HG02885 (cell line): ENCODE results near the gene TPCN2.
"Not testable (repeated sequence)": the region's sequence is repeated elsewhere in the genome, so short reads cannot be mapped to it uniquely, and the experiment has no call there.

Experiments
- ATAC-seq: cut with Tn5 transposase; IDR thresholded peaks from one replicate; pipeline ENCODE4 v1.9.1; 2021; ENCODE audit warnings: mild to moderate bottlenecking; ENCODE audit not compliant: unreplicated experiment, poor library complexity

TPCN2 gene

GRCh38 chr11:69121621-69122325, 73.0 kb downstream of the TPCN2 start:
- no peak for ATAC-seq

DNA sequence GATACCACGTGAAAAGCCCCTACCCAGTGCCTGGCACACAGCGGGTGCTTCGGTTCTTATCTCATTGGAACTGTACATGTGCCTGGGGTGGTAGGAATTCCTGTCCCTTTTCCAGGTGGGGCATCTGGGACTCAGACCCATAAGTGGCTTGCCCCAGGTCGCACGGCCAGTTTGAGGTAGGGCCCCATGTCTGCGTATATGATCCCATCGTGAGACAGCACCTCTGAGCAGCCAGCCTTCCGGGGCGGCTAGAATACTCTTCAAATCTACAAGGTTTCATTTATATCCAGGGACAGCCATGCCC, 73.5 kb downstream of the TPCN2 start:
- no peak for ATAC-seq

GRCh38 chr11:69122630-69123431, 74.1 kb downstream of the TPCN2 start:
- ATAC-seq: no peak

GRCh38 chr11:69123593-69124545, 75.1 kb downstream of the TPCN2 start:
- ATAC-seq: no peak

GRCh38 chr11:69125861-69126260, 77.1 kb downstream of the TPCN2 start:
- ATAC-seq: no peak

DNA sequence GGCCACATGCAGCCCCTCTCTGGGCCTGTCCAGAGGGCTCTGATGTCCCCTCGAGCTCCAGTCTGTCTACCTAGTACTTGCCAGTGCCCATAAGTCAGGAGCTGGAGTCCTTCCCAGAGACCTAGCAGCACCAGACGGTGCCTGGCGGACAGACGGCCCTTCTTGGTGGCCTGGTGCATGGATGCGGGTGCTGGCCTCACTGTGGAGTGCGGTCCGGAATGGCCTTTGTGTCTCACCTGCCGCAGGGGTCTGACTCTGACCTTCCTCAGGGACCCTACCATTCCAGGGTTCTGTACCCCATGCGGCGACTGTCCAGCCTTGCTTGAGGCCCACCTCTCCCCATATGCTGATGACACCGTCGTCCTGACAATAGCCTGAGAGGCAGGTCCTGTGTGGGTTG, 77.6 kb downstream of the TPCN2 start:
- no peak for ATAC-seq

DNA sequence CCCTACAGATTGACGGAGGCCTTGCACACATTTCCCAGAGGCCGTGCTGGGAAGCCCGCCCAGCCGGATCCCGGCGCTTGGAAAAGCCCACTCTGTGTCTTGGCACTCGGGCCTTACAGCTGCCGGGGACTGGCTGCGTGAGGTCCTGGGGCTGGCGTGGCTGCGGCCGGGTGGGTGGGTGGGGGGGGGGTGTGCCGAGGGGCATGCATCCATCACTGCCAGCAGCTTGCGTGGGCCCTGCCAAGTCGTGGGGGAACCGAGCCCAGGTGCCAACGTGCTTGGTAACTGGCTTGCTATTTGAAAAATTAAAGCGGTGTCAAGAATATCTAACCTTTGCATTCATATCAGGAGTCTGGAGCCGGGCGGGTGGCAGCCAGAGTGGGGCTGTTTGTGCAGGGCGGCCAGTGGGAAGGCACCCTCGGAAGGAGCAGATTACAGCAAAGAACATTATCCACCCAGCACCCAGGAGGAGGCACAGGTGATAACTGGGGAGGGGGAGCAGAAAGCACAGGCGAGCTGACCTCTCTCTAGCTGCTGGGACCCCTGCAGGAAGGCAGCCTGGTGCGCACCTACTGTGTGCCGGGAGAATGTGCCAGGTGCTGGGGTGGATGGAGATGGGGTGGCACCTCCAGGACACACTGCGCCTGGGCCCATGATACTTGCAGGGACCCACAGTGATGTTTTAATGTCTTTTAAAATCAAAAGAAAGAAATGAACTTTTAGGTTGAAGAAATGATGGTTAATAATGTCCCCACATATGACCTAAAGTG, 78.5 kb downstream of the TPCN2 start:
- no peak for ATAC-seq

DNA sequence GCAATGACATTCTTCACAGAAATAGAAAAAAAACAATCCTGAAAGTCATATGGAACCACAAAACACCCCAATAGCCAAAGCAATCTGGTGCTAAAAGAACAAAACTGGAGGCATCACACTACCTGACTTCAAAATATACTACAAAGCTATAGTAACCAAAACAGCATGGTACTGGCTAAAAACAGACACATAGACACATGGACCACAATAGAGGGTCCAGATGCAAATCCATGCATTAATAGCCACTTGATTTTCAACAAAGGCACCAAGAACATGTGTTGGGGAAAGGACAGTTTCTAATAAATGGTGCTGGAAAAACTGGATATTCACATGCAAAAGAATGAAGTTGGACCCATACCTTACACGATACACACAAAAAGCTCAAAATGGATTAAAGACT, 79.2 kb downstream of the TPCN2 start:
- no peak for ATAC-seq

DNA sequence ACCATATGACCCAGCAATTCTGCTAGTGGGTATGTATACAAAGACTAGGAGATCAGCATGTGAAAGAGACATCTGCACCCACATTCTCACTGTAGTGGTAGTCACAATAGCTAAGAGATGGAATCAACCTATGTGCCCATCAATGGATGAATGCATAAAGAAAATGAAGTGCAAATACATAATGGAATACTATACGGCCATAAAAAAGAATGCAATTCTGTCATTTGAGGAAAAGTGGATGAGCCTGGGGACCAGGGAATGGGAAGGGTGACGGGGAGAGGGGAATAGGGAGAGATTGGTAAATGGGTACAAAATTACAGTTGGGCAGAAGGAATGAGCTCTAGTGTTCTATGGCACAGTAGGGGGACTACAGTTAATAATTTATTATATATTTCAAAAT, 80.3 kb downstream of the TPCN2 start:
- ATAC-seq: no peak

DNA sequence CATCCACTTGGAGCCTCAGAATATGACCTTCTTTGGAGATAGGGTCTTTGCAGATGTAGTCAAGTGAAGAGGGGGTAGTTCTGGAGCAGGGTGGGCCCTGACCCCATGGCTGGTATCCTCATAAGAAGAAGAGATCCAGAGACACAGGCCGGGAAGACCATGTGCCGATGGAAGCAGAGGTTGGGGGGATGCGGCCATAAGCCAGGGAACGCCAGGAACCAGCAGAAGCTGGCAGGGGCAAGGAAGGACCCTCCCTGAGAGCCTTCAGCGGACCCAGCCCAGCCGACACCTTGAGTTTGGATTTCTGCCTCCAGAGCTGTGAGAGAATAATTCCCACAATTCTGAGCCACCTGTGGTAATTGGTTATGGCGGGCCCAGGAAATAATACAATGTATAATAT, 80.9 kb downstream of the TPCN2 start:
- no peak for ATAC-seq

GRCh38 chr11:69130654-69131053, 81.9 kb downstream of the TPCN2 start:
- no peak for ATAC-seq

DNA sequence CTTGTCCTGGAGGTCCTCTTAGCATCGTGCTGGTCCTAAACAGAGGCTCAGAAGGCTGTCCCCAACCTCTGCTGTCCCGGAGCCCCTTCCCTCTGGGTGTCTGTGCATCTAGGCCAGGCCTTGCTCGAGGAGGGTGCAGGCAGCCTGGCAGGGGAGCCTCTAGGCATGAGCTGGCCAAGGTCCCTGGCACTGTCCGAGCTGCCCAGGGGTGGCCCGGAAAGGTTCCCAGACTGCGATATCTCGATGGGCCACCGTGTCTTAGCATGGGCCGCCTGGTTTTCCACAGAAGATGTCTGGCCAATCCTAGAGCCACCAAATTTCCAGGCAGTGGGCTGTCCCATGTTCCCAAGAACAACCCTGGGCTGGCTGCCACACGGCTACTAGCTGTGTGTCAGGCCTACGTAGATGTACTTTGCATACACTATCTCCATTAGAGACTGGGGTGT, 82.4 kb downstream of the TPCN2 start:
- ATAC-seq: no peak

DNA sequence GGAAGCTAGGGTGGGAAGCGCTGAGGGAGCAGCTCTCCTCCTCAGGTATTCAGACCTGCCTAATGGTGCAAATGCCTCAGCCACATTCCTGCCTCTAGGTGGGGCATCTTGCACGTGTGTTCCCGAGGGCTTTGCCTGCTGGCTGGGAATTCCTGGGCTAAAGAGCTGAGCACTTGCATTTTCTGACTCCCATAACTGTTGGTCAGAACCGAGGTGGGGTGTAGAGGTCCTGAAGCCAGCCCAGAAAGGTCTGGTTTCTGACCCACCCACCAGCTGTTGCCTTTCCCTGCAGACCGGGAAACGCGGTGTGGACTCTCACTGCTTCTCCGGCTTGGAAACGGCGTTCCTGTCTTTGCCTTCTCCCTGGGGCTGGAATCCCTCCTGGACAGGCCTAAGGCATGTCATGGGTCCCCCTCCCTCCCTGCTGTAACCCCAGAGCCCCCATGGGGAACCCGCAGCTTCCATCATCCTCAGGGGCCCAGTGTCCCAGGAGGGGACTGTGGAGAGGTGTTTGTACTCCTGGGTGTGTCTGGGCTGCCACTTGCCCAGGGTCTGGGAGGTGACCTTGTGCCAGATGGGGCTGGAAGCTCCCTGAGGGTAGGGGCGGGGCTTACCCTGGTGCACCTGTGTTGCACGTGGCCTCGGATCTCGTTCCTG, 83.0 kb downstream of the TPCN2 start:
- no peak for ATAC-seq

DNA sequence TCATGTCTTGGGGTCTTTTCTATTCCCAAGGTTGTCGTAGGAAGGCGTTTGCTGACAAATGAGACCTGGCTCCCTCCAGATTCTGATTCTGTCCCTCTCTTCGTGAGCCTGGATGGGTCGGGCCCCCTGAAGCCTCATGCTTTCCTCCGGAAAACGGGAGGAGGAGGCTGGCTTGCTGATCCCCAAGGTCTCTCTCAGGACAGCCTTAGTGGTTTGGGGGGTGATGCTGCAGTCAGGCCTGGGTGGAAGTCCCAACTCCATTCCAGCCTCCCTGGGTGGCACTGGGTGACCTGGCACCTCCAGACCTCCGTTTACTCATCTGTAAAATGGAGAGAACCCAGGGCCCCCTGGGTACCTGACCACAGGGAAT, 83.6 kb downstream of the TPCN2 start:
- ATAC-seq: no peak

DNA sequence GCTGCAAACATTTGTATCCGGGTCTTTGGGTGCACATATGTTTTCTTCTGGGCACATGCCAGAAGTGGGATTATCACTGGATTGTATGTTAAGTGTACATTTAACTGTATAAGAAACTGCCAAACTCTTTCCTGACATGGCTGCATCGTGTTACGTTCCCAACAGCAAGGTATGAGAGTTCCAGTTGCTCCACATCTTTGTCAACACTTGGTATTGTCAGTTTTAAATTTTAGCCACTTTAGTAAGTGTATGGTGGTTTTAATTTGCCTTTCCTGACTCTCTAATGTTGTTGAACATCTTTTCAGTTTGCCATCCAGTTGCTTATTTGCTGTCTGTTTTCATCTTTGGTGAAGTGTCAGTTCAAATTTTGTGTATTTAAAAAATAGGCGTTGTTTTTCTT, 84.5 kb downstream of the TPCN2 start:
- no peak for ATAC-seq

DNA sequence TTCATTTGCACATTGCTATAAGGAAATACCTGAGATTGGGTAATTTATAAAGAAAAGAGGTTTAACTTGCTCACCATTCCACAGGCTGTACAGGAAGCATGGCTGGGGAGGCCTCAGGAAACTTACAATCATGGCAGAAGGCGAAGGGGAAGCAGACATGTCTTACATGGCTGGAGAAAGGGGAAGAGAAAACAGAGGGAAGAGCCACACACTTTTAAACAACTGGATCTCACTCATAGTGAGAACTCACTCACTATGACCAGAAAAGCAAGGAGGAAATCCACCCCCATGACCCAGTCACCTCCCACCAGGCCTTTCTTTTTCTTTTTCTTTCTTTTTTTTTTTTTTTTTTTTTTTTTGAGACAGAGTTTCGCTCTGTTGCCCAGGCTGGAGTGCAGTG, 85.5 kb downstream of the TPCN2 start:
- not testable (repeated sequence) for ATAC-seq

GRCh38 chr11:69134957-69135356, 86.2 kb downstream of the TPCN2 start:
- ATAC-seq: no peak

- no peak for ATAC-seq
Measured at GRCh38 chr11:69135420-69136363, 87.0 kb downstream of the TPCN2 start.

DNA sequence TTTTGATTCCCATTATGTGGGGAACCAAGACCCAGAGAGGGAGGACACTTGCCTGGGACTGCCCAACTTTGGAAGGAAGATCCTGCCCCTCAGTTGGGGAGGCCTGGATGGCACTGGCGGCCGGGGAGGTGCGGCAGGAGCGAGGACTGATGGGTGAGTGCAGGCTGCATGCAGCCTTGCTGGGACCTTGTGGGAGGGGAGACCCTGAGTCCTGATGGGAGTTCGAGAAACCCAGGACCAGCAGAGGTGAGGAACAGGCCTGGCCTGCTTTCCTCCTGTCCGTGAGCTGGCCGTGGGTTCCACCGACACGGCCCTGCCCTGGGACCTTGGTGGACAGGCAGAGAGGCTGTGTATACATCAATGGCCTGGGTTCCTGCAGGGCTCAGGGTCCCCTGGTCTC, 87.7 kb downstream of the TPCN2 start:
- ATAC-seq: no peak
